ENCODE data around the gene ATG4B. TPM values are rescaled to one million over a fixed set of nuclear protein-coding genes. Genes with fewer than 3 reads are reported as not detected.
"Not testable (repeated sequence)": the region's sequence is repeated elsewhere in the genome, so short reads cannot be mapped to it uniquely, and the experiment has no call there.

The ATG4B gene
- total RNA-seq (62.4 and 105 TPM in 2 replicates), polyA plus RNA-seq (110 and 140 TPM in 2 replicates)

- TF ChIP-seq CTCF (IDR thresholded peaks at IDR 0.05; ENCODE audit: low read depth, low read length): no peak
- Histone ChIP-seq H3K9me3 (ENCODE audit: low read depth) (no peaks in the 10 kb centered on the region), H3K36me3 (peaks cover 13% of the 10 kb centered on the region), H3K4me3 (peak within 1 kb of the TSS; percentile 91), H3K27ac (peak within 1 kb of the TSS; percentile 100), H3K4me1 (ENCODE audit: low read depth) (peaks cover 12% of the 10 kb centered on the region), H3K27me3 (no peaks in the 10 kb centered on the region)
- DNase-seq (ENCODE audit: low read depth in 1 of 2, low spot score in 1 of 2): peak; percentile 89 to 94
Observed at GRCh38 chr2:241637018-241637794, at the start of gene ATG4B, which contains the start of gene THAP4. Gene ATG4B, plus strand, starts transcription at chr2:241637693. Its CDS starts 22 bp downstream, at chr2:241637715. Gene THAP4, minus strand, starts transcription at chr2:241637158. Its CDS starts 141 bp downstream, at chr2:241637017.

- H3K36me3 ChIP-seq; H3K9me3 ChIP-seq (ENCODE audit: low read depth); H3K27ac ChIP-seq; H3K4me3 ChIP-seq; H3K27me3 ChIP-seq; DNase-seq (ENCODE audit: low read depth in 1 of 2, low spot score in 1 of 2); H3K4me1 ChIP-seq (ENCODE audit: low read depth): not testable (repeated sequence)
Observed at GRCh38 chr2:241589863-241590262, 47.6 kb upstream of the ATG4B start.

DNA sequence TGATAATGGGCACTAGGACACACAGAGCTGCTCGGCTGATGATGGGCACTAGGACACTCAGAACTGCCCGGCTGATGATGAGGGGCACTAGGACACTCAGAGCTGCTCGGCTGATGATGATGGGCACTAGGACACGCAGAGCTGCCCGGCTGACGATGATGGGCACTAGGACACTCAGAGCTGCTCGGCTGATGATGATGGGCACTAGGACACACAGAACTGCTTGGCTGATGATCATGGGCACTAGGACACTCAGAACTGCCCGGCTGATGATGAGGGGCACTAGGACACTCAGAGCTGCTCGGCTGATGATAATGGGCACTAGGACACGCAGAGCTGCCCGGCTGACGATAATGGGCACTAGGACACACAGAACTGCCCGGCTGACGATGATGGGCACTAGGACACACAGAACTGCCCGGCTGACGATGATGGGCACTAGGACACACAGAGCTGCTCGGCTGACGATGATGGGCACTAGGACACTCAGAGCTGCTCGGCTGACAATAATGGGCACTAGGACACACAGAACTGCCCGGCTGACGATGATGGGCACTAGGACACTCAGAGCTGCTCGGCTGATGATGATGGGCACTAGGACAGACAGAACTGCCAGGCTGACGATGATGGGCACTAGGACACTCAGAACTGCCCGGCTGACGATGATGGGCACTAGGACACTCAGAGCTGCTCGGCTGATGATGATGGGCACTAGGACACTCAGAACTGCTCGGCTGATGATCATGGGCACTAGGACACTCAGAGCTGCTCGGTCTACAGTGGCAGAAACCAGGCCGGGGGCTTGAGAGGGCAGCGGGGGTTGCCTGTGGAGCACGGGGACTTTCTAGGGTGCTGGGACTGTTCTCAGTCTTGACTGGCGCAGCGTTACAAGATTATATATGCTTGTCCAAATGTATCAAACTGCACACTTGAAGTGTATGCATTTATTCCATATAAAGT, 46.7 kb upstream of the ATG4B start:
- H3K27ac ChIP-seq; H3K9me3 ChIP-seq (ENCODE audit: low read depth); H3K36me3 ChIP-seq; H3K4me3 ChIP-seq; H3K27me3 ChIP-seq; DNase-seq (ENCODE audit: low read depth in 1 of 2, low spot score in 1 of 2); H3K4me1 ChIP-seq (ENCODE audit: low read depth): not testable (repeated sequence)

DNA sequence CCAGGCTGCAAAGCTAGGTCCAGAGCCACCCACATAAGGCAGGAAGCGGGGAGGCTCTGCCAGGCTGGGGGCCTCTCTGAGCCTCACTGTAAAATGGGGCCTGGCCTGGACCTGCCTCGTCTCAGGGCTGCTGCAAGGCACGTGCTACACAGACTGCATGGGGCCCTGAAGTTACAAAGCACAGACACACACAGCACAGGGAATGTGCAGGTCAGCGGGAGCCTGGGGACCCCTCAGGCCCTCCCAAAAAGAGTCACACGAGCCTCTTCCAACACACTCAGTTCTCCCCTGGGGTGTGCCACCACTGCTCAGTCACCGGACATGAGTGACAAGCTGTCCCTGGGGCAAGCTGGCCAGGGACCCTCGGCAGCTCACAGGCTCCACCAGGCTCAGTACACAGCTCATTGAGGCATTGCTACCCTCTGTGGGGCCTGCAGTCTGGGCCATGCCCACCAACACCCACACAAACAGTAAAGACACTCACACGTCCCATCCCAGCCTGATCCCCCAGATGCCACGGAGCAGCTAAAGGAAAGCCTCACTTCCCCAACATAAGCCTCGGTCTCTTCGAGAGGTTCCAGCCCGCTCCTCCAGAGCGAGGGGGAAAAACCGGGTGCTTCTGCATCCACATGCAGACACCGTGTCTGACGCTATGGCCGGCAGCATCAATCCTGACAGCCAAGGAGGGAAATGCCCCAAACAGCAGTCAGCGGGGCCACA, 45.2 kb upstream of the ATG4B start:
- H3K27ac ChIP-seq: no peak overlapping the region
- no peak overlapping the region for H3K4me3 ChIP-seq
- H3K9me3 ChIP-seq (ENCODE audit: low read depth): no peaks in the 10 kb centered on the region
- H3K27me3 ChIP-seq: no peaks in the 10 kb centered on the region
- no peak for TF ChIP-seq CTCF (IDR thresholded peaks at IDR 0.05; ENCODE audit: low read depth, low read length)
- no peak for DNase-seq (ENCODE audit: low read depth in 1 of 2, low spot score in 1 of 2)
- no peaks in the 10 kb centered on the region for H3K4me1 ChIP-seq (ENCODE audit: low read depth)
- no peaks in the 10 kb centered on the region for H3K36me3 ChIP-seq

DNA sequence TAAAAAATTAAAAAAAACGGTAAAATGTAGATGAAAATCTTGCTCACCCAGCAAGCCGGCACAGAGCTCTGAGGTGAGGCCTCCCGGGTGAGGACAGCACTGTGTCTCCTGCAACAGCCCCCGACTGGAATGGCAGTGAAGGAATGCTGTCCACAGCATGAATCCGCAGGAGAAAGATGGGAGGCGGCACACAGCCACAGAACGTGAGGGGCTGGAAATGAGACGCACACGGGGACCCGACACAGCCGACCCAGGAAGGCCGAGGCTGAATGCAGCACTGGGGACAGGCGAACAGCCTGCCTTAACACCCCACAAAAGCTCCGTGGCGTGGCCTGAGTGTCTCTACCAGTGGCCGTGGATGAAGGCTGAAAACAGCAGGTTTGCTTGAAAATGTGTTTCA, 44.2 kb upstream of the ATG4B start:
- H3K36me3 ChIP-seq: no peaks in the 10 kb centered on the region
- TF ChIP-seq CTCF (IDR thresholded peaks at IDR 0.05; ENCODE audit: low read depth, low read length): no peak
- H3K27me3 ChIP-seq: no peaks in the 10 kb centered on the region
- H3K27ac ChIP-seq: no peak overlapping the region
- no peak overlapping the region for H3K4me3 ChIP-seq
- no peaks in the 10 kb centered on the region for H3K4me1 ChIP-seq (ENCODE audit: low read depth)
- H3K9me3 ChIP-seq (ENCODE audit: low read depth): no peaks in the 10 kb centered on the region
- no peak for DNase-seq (ENCODE audit: low read depth in 1 of 2, low spot score in 1 of 2)

DNA sequence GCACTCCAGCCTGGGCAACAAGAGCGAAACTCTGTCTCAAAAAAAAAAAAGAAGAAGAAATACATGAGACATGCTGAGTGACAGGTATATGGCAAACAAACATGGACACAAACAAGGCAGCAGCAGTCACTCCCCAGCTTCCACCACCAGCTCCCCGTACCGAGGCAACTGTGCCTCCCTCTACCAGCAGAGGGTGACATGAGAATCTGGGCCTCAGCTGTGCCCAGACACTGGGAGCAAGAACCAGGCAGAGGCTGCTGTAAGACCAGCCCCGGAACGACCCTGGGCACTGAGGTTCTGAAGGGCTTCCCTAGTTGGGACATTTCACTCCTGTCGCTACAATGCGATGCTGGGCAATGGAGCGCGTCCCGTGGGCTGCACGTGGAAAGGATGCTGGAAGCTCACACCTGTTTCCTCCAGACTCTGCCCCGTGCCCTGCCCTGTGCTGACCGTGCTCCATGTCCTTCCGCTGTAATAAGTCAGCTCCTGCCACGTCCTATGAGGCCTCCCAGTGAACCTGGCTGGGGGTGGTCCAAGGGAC, 41.8 kb upstream of the ATG4B start:
- Histone ChIP-seq H3K9me3 (ENCODE audit: low read depth) (no peaks in the 10 kb centered on the region), H3K27ac (no peak overlapping the region), H3K4me3 (no peak overlapping the region), H3K36me3 (peaks cover 4% of the 10 kb centered on the region), H3K27me3 (no peaks in the 10 kb centered on the region), H3K4me1 (ENCODE audit: low read depth) (no peaks in the 10 kb centered on the region)
- TF ChIP-seq CTCF (IDR thresholded peaks at IDR 0.05; ENCODE audit: low read depth, low read length): peak; percentile 55
- DNase-seq (ENCODE audit: low read depth in 1 of 2, low spot score in 1 of 2): peak; percentile 24 to 44
